NB4 (cell line): ENCODE measurements around the gene MYDGF.

Experiments
- MYC ChIP-seq: IDR thresholded peaks from 2 replicates; pipeline ENCODE4 v1.6.1; 2011; ENCODE audit warnings: low read depth, low read length
- POLR2A ChIP-seq: IDR thresholded peaks from 2 replicates; pipeline ENCODE4 v1.6.1; 2011; ENCODE audit warnings: mild to moderate bottlenecking; ENCODE audit not compliant: insufficient read length; ENCODE audit errors: extremely low read depth
- TF ChIP-seq, protein P1 (sequence below): IDR thresholded peaks from one replicate; pipeline ENCODE4 v1.5.1; 2012; ENCODE audit warnings: low read depth, low read length
- TF ChIP-seq, protein P2 (sequence below): IDR thresholded peaks from 2 replicates; pipeline ENCODE4 v1.6.1; 2011; ENCODE audit warnings: low read depth, low read length

DNA sequence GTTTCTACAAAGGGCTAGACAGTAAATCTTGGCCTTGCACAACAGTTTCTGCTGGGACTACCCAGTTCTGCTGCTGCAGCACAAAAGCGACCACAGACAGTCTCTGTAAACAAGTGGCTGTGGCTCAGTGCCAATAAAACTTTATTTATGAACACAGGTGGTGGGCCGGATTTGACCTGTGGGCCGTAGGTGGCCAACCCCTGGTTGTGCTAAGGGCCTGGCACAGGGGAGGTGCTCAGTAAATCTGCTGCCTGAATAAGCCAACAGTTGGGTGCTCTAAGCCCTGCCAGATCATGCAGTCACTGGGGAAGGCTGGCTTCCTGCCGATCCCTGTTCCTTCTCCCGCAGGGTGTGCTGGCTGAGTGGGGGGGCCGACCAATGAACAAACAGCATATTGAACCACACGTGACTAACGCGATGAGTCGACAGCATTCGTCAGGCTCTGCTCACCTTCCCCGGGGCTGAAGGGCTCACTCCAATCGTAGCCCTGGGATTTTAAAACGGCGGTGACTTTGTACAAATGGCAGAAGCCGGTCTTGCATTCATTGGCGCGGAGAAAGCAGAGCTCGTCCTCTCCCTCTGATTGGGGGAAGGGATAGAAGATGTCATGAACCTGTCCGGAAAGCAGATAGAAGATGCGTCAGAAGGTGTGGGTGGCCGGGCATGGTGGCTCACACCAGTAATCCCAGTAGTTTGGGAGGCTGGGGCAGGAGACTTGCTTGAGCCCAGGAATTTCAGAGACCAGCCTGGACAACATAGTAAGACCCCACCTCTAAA, 24.3 kb upstream of the MYDGF start:
- TF ChIP-seq, protein P1, sequence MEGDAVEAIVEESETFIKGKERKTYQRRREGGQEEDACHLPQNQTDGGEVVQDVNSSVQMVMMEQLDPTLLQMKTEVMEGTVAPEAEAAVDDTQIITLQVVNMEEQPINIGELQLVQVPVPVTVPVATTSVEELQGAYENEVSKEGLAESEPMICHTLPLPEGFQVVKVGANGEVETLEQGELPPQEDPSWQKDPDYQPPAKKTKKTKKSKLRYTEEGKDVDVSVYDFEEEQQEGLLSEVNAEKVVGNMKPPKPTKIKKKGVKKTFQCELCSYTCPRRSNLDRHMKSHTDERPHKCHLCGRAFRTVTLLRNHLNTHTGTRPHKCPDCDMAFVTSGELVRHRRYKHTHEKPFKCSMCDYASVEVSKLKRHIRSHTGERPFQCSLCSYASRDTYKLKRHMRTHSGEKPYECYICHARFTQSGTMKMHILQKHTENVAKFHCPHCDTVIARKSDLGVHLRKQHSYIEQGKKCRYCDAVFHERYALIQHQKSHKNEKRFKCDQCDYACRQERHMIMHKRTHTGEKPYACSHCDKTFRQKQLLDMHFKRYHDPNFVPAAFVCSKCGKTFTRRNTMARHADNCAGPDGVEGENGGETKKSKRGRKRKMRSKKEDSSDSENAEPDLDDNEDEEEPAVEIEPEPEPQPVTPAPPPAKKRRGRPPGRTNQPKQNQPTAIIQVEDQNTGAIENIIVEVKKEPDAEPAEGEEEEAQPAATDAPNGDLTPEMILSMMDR: no peak
- TF ChIP-seq POLR2A (no peak), MYC (no peak)
- TF ChIP-seq, protein P2, sequence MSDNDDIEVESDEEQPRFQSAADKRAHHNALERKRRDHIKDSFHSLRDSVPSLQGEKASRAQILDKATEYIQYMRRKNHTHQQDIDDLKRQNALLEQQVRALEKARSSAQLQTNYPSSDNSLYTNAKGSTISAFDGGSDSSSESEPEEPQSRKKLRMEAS: no peak
